Right lobe of liver (tissue), 6 donors: Measurements from ENCODE around the gene LYRM9. TPM values are rescaled to one million over a fixed set of nuclear protein-coding genes. Genes with fewer than 3 reads are reported as not detected.

Source experiments
- ATAC-seq, 4 donors: fragments of 200-7000 bp; cut with Tn5 transposase; one replicate each; pipeline ENCODE4 v1.9.1; 2020; ENCODE audit warnings: mild to moderate bottlenecking in 4 of 4, moderate library complexity in 4 of 4
- DNase-seq, 3 donors: peaks; one replicate each; pipeline ENCODE4 v3.0.0-alpha.2; 2020
- H3K27ac ChIP-seq, 3 donors: fragments of 200-600 bp; one replicate each; pipeline ENCODE4 v1.8.0; 2022
- H3K27me3 ChIP-seq, 2 donors: fragments of 200-600 bp; one replicate each; pipeline ENCODE4 v1.8.0; 2022
- H3K36me3 ChIP-seq, 4 donors: fragments of 200-600 bp; sonication (generic) in 1 of 4; one replicate each; pipeline versions ENCODE4 v1.5.1 to v1.8.0; 2017 to 2022; ENCODE audit warnings: control low read depth in 1 of 4
- H3K4me1 ChIP-seq, 4 donors: fragments of 200-600 bp; sonication (generic) in 1 of 4; one replicate each; pipeline versions ENCODE4 v1.5.1 to v1.8.0; 2017 to 2022; ENCODE audit warnings: control low read depth in 1 of 4
- H3K4me3 ChIP-seq, 3 donors: fragments of 200-600 bp; one replicate each; pipeline ENCODE4 v1.8.0; 2022
- H3K9me3 ChIP-seq, 4 donors: fragments of 200-600 bp; sonication (generic) in 1 of 4; one replicate each; pipeline versions ENCODE4 v1.5.1 to v1.8.0; 2017 to 2022; ENCODE audit warnings: control low read depth in 1 of 4
- POLR2A ChIP-seq: fragments of 450-650 bp; IDR thresholded peaks from one replicate; pipeline ENCODE4 v1.6.1; 2017; ENCODE audit warnings: antibody characterized with exemption, mild to moderate bottlenecking
- WGBS: methylation state at CpG from one replicate; pipeline ENCODE4 v1.1.6; 2018; ENCODE audit warnings: low coverage, low lambda C conversion rate; ENCODE audit not compliant: insufficient coverage; ENCODE audit errors: missing lambda C conversion rate; 5-methylcytosine and 5-hydroxymethylcytosine counted together
- intact Hi-C, 2 donors: fragments of 100-400 bp; cut with DNase I; formaldehyde crosslinking; loops; one replicate each; pipeline versions ENCODE4 v1.11.2 to v1.14.1; 2022
- total RNA-seq, 6 experiments: library from RNA; depleted of rRNA in 2 of 6; stranded (reverse); fragments of >200 nt in 2 of 6; fragmentation: NEBNext Ultra II Directional in 3 of 6; extraction: Animal tissue kit (Norgen Biotek cat#: 25700) in 3 of 6; gene quantifications; one replicate each; pipeline versions ENCODE4 v1.1.0 to v1.2.4, GENCODE V29; 2016 to 2023
- TF ChIP-seq, protein P1 (sequence below), 4 donors: fragments of 200-600 bp in 3 of 4; fragments of 450-650 bp in 1 of 4; IDR thresholded peaks; one replicate each; pipeline versions ENCODE4 v1.5.1 to v1.8.0; 2016 to 2022; ENCODE audit warnings: antibody characterized with exemption in 4 of 4, mild to moderate bottlenecking in 2 of 4
- donor health status: DM: no; HTN: yes; CAD: no.
- donor health status: DM: no; HTN: no; CAD: no.
- donor health status: DM: no; HTN: no; CAD: no.
- donor health status: DM: no; HTN: yes; CAD: no.
- donor health status: DM: no; HTN: yes; CAD: no.

The LYRM9 gene
- total RNA-seq, 6 experiments from 2014 or later = 4.1 to 7.2 (median 5.5) TPM

- WGBS = 82% methylated on average over 3 of the region's 4 CpGs
- no peak for TF ChIP-seq POLR2A
- TF ChIP-seq, protein P1, sequence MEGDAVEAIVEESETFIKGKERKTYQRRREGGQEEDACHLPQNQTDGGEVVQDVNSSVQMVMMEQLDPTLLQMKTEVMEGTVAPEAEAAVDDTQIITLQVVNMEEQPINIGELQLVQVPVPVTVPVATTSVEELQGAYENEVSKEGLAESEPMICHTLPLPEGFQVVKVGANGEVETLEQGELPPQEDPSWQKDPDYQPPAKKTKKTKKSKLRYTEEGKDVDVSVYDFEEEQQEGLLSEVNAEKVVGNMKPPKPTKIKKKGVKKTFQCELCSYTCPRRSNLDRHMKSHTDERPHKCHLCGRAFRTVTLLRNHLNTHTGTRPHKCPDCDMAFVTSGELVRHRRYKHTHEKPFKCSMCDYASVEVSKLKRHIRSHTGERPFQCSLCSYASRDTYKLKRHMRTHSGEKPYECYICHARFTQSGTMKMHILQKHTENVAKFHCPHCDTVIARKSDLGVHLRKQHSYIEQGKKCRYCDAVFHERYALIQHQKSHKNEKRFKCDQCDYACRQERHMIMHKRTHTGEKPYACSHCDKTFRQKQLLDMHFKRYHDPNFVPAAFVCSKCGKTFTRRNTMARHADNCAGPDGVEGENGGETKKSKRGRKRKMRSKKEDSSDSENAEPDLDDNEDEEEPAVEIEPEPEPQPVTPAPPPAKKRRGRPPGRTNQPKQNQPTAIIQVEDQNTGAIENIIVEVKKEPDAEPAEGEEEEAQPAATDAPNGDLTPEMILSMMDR (IDR thresholded peaks at IDR 0.05) = no peak
- Histone ChIP-seq H3K27ac (no peak overlapping the region), H3K4me1 (peaks cover 0 to 19% (median 8%) of the 10 kb centered on the region in 4 donors), H3K9me3 (no peaks in the 10 kb centered on the region), H3K36me3 (no peaks in the 10 kb centered on the region), H3K4me3 (no peak overlapping the region), H3K27me3 (no peaks in the 10 kb centered on the region)
- intact Hi-C loops = no loop called here
- ATAC-seq = no peak
- DNase-seq = no peak
These were observed 14.9 kb upstream of the LYRM9 start for GRCh38 chr17:27907976-27908558.

GRCh38 chr17:27906623-27907022, 13.5 kb upstream of the LYRM9 start:
- Histone ChIP-seq H3K9me3 (no peaks in the 10 kb centered on the region), H3K27me3 (no peaks in the 10 kb centered on the region), H3K4me3 (no peak overlapping the region), H3K36me3 (no peaks in the 10 kb centered on the region), H3K27ac (peak overlapping the region in 1 of 3 donors; percentile 10), H3K4me1 (peaks cover 0 to 19% (median 8%) of the 10 kb centered on the region in 4 donors)
- no peak for DNase-seq
- peak; percentile 25 to 53 (median 38) for ATAC-seq
- intact Hi-C loops = no loop called here
- 24% methylated on average over 3 of the region's 3 CpGs for WGBS
- TF ChIP-seq POLR2A = no peak
- TF ChIP-seq, protein P1 (IDR thresholded peaks at IDR 0.05) = no peak

DNA sequence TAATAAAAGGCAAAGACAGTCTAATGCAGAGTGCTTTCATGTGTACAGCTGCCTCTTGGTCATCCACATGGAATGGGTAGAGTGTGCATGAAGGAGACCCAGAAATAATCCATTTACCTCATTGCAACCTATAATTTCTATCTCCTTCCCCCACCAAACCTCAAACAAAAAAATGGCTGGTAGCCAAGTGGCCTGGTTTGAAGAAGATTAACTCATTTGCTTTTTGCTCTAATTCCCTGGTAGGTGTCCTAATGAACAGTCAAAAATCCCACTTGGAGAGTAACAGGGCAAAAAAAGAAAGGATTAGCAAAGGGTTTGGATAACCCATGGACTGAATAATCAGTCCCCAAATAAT, 13.0 kb upstream of the LYRM9 start:
- Histone ChIP-seq H3K4me1 (peaks cover 0 to 19% (median 8%) of the 10 kb centered on the region in 4 donors), H3K27me3 (no peaks in the 10 kb centered on the region), H3K36me3 (no peaks in the 10 kb centered on the region), H3K4me3 (no peak overlapping the region), H3K27ac (peak overlapping the region in 1 of 3 donors; percentile 10), H3K9me3 (no peaks in the 10 kb centered on the region)
- no peak for DNase-seq
- peak in 3 of 4 donors; percentile 12 to 52 (median 17) for ATAC-seq
- TF ChIP-seq, protein P1 (IDR thresholded peaks at IDR 0.05) = no peak
- TF ChIP-seq POLR2A = no peak
- intact Hi-C loops = no loop called here

DNA sequence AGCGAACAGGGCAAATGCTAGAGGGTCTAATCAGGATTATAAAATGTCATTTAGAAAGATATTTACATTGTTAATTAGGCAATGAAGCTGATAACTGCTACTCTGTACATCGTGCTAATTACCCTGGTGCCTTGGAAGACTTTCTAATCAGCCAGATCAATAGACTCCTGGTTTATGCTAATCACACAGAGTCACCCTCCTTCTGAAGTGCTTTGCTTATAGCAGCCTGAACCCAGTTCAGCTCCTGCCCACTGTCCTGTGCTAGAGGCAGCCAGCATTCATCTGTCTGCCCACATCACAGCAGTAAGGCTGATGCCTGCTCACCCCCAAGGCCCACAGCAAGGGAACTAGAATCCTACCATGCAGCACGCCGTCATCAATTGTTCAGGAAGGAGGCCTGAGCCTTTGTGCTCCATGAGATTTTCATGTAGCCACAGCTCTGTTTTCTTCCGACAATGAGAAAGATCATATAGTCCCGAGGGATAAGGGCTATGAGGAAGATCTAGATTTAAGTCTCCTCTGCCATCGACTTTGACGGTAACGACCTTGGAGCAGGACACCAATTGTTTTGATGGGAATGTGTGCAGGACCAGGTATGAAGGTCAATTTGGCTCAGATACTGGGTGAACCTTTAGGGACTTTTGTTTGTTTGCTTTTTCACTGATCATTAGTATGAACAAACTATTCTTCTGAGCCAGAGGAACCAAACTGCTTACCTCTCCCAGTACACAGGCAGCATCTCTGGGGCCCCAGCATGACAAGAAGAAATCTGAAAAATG, 12.5 kb upstream of the LYRM9 start:
- Histone ChIP-seq H3K27me3 (no peaks in the 10 kb centered on the region), H3K4me1 (peaks cover 0 to 19% (median 8%) of the 10 kb centered on the region in 4 donors), H3K4me3 (no peak overlapping the region), H3K27ac (peak overlapping the region in 1 of 3 donors; percentile 10), H3K9me3 (no peaks in the 10 kb centered on the region), H3K36me3 (no peaks in the 10 kb centered on the region)
- WGBS = 45% methylated on average over 9 of the region's 9 CpGs
- peak; percentile 86 to 92 (median 90) for ATAC-seq
- DNase-seq = no peak
- no peak for TF ChIP-seq POLR2A
- TF ChIP-seq, protein P1 (IDR thresholded peaks at IDR 0.05) = no peak
- intact Hi-C loops = no loop called here
